Measurements from ENCODE around the gene NPR1. TPM values are rescaled to one million over a fixed set of nuclear protein-coding genes. Genes with fewer than 3 reads are reported as not detected.
"Not testable (repeated sequence)": the region's sequence is repeated elsewhere in the genome, so short reads cannot be mapped to it uniquely, and the experiment has no call there.

Gene NPR1
- total RNA-seq, 3 donors from 2014 or later = 0.16 to 0.26 (median 0.23) TPM

DNA sequence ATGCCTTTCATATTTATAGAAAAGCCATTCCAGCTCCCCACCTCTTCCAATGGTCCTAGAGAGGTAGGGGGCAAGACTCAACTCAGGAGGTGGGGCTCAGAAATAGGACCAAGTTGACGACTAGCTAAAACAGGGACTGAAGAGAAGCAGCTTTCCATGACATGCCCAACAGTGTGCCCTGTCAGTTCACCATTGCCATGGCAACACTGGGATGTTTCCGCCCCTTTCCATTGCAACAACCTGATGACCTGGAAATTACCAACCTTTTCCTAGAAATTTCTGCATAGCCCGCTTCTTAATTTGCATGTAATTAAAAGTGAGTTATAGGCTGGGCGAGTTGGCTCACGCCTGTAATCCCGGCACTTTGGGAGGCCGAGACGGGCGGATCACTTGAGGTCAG, 27.0 kb downstream of the NPR1 start:
- Mint-ChIP-seq H3K4me3 (no peak overlapping the region), H3K36me3 (ENCODE audit: insufficient read depth) (no peaks in the 10 kb centered on the region), H3K9me3 (no peaks in the 10 kb centered on the region), H3K27me3 (ENCODE audit: low read depth) (no peaks in the 10 kb centered on the region), H3K4me1 (ENCODE audit: low read depth) (no peaks in the 10 kb centered on the region)
- DNase-seq (no peak), ATAC-seq (no peak)

DNA sequence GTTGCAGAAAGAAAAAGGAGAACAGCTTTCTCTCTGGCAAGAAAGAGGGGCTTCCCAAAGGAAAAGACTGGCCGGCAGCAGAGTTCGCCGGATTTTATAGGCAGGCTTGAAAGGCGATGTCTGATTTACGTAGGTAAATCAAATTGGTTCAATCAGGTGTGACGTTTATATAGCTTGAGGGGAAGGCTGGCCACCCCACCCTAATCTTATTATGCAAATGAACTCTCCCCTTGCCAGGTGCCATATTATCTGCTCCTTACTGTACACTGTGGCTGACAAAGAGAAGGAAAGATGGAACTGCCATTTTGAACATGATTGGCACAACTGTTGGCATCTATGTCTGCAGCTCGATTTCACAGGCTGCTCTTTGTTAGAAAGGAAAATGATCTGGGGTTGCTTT, 32.5 kb downstream of the NPR1 start:
- DNase-seq (no peak), ATAC-seq (no peak)
- H3K9me3 Mint-ChIP-seq = no peaks in the 10 kb centered on the region
- no peaks in the 10 kb centered on the region for H3K36me3 Mint-ChIP-seq (ENCODE audit: insufficient read depth)
- no peak overlapping the region for H3K4me3 Mint-ChIP-seq
- no peaks in the 10 kb centered on the region for H3K4me1 Mint-ChIP-seq (ENCODE audit: low read depth)
- H3K27me3 Mint-ChIP-seq (ENCODE audit: low read depth) = peaks cover 8% of the 10 kb centered on the region

DNA sequence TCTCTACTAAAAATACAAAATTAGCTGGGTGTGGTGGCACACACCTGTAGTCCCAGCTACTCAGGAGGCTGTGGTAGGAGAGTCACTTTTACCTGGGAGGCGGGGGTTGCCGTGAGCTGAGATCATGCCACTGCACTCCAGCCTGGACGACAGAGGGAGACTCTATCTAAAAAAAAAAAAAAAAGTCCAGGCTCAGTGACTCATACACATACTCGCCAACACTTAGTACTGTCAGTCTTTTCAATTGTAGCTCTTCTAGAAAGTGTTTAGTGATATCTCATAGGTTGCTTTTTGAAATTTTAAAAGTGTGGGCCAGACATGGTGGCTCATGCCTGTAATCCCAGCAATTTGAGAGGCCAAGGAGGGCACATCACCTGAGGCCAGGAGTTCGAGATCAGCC, 37.7 kb downstream of the NPR1 start:
- not testable (repeated sequence) for H3K4me1 Mint-ChIP-seq (ENCODE audit: low read depth); H3K27me3 Mint-ChIP-seq (ENCODE audit: low read depth); H3K36me3 Mint-ChIP-seq (ENCODE audit: insufficient read depth); DNase-seq; H3K4me3 Mint-ChIP-seq; ATAC-seq; H3K9me3 Mint-ChIP-seq

DNA sequence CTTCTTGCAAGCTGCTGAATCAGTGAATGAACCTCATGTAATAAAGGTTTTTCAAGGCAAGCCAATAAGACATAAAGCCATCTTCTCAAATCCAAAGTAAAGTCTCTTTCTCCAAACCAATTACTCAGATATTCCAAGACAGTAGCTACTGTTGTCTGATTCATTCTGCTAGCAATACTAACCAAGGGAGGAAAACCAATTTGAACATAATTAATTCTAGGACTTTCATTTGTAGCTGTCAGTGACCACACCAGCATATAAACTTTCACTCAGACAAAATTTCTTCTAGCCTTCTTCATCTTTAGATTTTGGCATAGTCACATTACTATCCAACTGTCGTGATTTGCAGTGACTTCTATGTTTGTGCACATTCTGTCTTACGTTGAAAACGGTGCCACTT, 38.8 kb downstream of the NPR1 start:
- no peak for DNase-seq
- Mint-ChIP-seq H3K9me3 (no peaks in the 10 kb centered on the region), H3K4me3 (no peak overlapping the region), H3K36me3 (ENCODE audit: insufficient read depth) (no peaks in the 10 kb centered on the region), H3K4me1 (ENCODE audit: low read depth) (peaks cover 2% of the 10 kb centered on the region), H3K27me3 (ENCODE audit: low read depth) (peaks cover 6% of the 10 kb centered on the region)
- ATAC-seq = peak; percentile 27 to 56

DNA sequence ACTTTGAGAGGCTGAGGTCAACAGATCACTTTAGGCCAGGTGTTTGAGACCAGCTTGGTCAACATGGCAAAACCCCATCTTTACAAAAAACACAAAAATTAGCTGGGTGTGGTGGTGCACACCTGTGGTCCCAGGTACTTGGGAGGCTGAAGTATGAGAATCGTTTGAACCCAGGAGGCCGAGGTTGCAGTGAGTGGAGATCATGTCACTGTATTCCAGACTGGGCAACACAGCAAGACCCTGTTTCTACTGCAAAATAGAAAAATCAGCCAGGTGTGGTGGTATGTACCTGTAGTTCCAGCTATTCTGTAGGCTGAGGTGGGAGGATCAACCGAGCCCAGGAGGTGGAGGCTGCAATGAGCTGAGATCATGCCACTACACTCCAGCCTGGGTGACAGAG, 45.2 kb downstream of the NPR1 start:
- Mint-ChIP-seq H3K27me3 (ENCODE audit: low read depth) (no peaks in the 10 kb centered on the region), H3K4me3 (no peak overlapping the region), H3K36me3 (ENCODE audit: insufficient read depth) (no peaks in the 10 kb centered on the region), H3K9me3 (no peaks in the 10 kb centered on the region), H3K4me1 (ENCODE audit: low read depth) (peaks cover 5% of the 10 kb centered on the region)
- ATAC-seq (no peak), DNase-seq (no peak)

DNA sequence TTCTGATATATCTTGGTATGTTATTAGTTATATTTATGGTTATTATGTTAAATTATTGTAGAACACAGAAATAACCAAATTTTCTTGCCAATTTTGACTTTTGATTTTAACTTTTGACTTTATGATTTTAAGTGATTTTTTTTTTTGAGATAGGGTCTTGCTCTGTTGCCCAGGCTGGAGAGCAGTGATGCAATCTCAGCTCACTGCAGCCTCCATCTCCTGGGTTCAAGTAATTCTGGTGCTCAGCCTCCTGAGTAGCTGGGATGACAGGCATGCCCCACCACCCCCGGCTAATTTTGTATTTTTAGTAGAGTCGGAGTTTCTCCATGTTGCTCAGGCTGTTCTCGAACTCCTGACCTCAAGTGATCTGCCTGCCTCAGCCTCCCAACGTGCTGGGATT, 46.1 kb downstream of the NPR1 start:
- not testable (repeated sequence) for H3K36me3 Mint-ChIP-seq (ENCODE audit: insufficient read depth); H3K9me3 Mint-ChIP-seq; H3K27me3 Mint-ChIP-seq (ENCODE audit: low read depth); DNase-seq; H3K4me3 Mint-ChIP-seq; ATAC-seq
- H3K4me1 Mint-ChIP-seq (ENCODE audit: low read depth) = peaks cover 12% of the 10 kb centered on the region

DNA sequence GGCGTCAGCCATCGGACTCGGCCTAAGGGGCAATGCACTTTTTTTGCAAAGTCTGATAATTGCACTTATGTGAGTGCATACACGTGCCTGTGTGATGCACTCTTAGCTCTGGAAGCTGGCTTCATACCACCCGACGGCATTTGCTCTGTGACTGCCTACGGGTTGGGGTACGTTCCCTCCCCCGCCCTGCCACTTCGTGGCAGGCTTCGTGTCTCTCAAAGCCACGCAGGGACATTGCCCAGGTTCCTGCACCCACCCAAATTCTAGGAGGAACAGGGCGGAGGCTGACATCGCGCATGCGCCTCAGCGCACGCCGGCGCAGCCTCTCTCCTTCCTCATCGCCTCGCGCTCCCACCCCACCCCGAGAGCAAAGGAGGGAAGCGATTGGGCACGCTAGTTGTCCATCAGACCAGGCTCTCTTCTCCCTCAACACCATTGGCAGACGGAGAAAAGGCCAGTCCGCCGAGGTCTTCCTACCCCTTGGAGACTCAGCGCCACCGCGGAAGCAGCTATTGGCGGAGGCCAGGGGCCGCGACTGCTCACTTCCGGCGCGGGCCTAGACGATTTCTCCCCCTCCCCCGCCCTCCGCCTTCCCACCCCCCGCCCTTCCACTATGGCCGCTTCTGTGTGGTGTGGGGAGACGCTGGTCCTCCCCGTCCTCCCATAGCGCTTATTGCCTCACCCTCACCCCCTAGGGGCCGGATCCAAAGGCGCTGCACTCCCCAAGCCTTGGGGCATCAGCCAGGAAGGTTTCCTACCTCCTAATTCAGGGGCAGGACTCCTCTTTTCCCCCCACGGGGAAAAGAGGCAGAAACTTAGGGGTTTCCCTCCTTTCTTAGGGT, 49.2 kb downstream of the NPR1 start, which contains the start of gene INTS3:
Gene INTS3 (plus strand): TSS at position 588 of the 842 bp plus-strand sequence. CDS start 585 bp downstream, outside the sequence.
- peaks cover 33% of the 10 kb centered on the region for H3K4me1 Mint-ChIP-seq (ENCODE audit: low read depth)
- H3K4me3 Mint-ChIP-seq = peak within 1 kb of the TSS; percentile 95
- peaks cover 11% of the 10 kb centered on the region for H3K36me3 Mint-ChIP-seq (ENCODE audit: insufficient read depth)
- no peaks in the 10 kb centered on the region for H3K27me3 Mint-ChIP-seq (ENCODE audit: low read depth)
- ATAC-seq (peak; percentile 99), DNase-seq (peak; percentile 98)
- no peaks in the 10 kb centered on the region for H3K9me3 Mint-ChIP-seq

DNA sequence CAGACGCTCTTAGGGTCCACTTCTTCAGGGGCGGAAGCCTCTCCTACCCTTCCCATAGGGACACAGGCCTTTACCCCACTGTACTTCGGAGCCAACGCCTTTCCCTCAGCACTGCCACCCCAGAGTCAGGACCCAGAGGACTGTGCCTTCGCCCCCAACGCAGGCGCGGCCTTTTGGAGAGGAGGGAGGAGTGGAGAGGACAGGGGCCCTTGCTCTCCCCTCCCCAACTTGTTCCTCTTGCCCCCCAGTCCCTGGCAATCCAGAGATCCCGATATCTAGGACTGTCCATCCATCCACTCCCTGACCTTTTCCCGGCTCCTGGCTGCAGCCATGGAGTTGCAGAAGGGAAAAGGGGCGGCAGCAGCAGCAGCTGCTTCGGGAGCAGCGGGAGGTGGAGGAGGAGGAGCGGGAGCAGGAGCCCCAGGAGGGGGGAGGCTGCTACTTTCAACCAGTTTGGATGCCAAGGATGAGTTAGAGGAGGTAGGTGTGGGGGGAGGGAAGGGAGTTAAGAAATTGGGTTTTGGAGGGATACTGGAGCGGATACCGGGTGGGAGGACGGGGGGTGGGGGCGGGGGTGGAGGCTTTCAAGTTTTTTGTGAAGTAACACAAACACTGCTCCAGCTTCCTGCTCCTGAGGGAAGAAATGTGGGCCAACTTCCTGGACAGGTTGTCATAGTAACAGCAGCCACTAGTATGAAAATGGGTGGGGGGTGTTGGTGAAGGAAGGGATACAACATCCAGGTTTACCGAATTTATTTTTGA, 50.0 kb downstream of the NPR1 start:
- Mint-ChIP-seq H3K36me3 (ENCODE audit: insufficient read depth) (peaks cover 11% of the 10 kb centered on the region), H3K4me3 (peak overlapping the region; percentile 95), H3K27me3 (ENCODE audit: low read depth) (no peaks in the 10 kb centered on the region), H3K9me3 (no peaks in the 10 kb centered on the region), H3K4me1 (ENCODE audit: low read depth) (peaks cover 33% of the 10 kb centered on the region)
- peak; percentile 24 for DNase-seq
- ATAC-seq = peak; percentile 11 to 16

DNA sequence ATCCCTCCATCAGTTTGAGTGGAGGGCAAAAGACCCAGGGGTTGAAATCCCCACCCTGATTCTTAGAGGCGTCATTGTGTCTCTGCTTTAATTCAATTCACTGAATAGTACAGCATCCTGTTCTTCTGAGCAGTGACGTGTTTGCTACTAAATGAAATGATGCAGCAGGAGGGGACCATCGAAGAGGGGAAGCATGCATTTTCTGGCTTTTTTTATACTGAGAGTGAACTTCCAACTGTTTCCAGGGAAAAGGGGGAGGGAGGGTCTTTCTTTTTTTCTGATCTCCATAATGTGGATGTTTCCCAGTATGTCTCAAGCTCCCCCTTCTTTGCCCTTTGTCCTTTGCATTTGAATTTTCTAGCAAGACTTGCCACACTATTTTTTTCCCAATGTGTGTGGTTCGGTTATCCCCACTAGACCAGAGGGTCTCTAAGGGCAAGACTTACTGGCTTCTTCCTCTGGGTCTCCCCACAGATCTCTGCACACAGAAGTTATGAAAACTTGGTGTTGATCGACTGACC, 52.0 kb downstream of the NPR1 start:
- H3K4me1 Mint-ChIP-seq (ENCODE audit: low read depth) = peaks cover 39% of the 10 kb centered on the region
- H3K4me3 Mint-ChIP-seq = no peak overlapping the region
- H3K36me3 Mint-ChIP-seq (ENCODE audit: insufficient read depth) = peaks cover 11% of the 10 kb centered on the region
- H3K9me3 Mint-ChIP-seq = no peaks in the 10 kb centered on the region
- DNase-seq = no peak
- ATAC-seq = no peak
- no peaks in the 10 kb centered on the region for H3K27me3 Mint-ChIP-seq (ENCODE audit: low read depth)

DNA sequence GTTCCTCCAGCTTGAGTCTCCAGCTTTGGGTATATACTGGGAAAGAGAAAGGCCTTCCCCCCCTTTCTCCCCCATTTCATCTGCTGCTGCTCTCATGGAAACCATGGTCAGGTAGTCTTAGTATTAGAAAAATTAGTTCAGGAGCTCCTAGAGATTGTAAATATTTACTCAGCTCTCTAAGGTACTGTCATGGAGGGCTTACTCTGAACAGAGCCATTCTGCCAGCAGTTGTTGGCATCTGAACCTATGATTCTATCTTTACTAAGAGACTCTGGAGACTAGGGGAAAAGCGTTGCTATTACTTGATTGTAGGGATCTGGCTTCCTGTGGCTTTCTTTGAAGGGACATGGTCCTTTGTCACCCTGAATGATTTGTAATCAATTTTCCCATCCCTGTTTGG, 55.5 kb downstream of the NPR1 start:
- no peak overlapping the region for H3K4me3 Mint-ChIP-seq
- H3K9me3 Mint-ChIP-seq = no peaks in the 10 kb centered on the region
- DNase-seq (no peak), ATAC-seq (no peak)
- peaks cover 11% of the 10 kb centered on the region for H3K36me3 Mint-ChIP-seq (ENCODE audit: insufficient read depth)
- H3K4me1 Mint-ChIP-seq (ENCODE audit: low read depth) = peaks cover 37% of the 10 kb centered on the region
- no peaks in the 10 kb centered on the region for H3K27me3 Mint-ChIP-seq (ENCODE audit: low read depth)

DNA sequence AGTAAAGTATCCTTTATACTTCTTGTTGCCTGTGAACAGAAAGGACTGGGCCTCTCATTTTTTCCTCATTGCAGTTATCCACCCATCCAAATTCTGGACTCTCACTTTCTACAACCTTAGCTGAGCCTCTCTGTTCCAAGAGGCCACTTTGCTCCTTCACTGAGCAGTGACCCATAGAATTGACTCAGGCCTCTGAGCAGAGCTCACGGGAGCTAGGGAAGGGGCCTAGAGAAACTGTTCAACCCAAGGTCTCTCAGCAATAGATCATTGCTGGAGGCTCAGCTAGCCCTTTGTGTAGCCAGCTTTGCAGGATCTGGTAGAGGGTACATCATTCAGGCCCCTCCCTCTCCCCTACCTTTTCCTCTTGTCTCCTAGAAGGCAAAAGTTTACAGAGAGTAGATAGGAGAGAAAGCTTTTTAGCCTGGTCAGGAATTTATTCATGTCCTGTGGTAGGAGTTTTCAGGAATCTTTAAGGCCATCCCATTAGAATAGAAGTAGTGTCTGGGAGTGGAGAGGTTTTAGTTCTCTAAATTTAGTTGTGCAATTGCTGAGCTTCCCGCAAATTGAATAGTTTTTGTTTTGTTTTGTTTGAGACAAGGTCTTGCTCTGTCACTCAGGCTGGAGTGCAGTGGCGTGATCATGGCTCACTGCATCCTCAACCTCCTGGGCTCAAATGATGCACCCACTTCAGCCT, 56.1 kb downstream of the NPR1 start:
- ATAC-seq (no peak), DNase-seq (no peak)
- Mint-ChIP-seq H3K9me3 (no peaks in the 10 kb centered on the region), H3K27me3 (ENCODE audit: low read depth) (no peaks in the 10 kb centered on the region), H3K36me3 (ENCODE audit: insufficient read depth) (peaks cover 9% of the 10 kb centered on the region), H3K4me1 (ENCODE audit: low read depth) (peaks cover 32% of the 10 kb centered on the region), H3K4me3 (no peak overlapping the region)

DNA sequence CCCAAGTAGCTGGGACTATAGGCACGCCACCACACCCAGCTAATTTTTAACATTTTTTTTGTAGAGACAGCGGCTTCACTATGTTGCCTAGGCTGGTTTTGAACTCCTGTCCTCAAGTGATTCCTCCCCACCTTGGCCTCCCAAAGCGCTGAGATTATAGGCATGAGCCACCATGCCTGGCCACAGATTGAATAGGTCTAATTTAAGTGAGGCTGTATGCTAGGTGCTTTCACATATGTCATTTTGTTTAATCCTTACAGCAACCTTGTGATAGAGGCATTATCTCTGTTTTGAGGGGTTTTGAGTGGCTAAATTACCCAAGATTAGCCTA, 56.6 kb downstream of the NPR1 start:
- Mint-ChIP-seq H3K9me3 (no peaks in the 10 kb centered on the region), H3K36me3 (ENCODE audit: insufficient read depth) (peaks cover 9% of the 10 kb centered on the region), H3K4me1 (ENCODE audit: low read depth) (peaks cover 28% of the 10 kb centered on the region), H3K4me3 (no peak overlapping the region), H3K27me3 (ENCODE audit: low read depth) (no peaks in the 10 kb centered on the region)
- no peak for DNase-seq
- ATAC-seq = no peak

DNA sequence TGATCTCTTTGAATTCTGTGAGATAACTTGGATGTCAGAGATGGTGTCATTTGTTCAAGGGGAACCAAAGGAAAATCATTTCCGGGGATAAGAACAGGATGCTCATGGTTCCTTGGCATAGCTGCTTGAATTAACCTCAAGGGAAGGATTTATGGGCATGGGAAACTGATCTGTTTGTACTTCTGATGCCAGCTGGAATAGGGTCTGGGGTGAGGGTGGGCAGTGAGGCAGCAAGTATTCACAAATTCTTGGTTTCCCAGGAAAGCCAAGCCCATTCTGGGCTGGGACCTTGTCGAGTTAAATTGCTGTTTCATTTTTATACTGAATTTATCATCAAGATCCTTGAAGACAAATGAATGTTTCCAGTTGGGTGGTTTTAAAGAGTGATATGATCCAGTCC, 63.5 kb downstream of the NPR1 start:
- Mint-ChIP-seq H3K4me3 (no peak overlapping the region), H3K27me3 (ENCODE audit: low read depth) (no peaks in the 10 kb centered on the region), H3K36me3 (ENCODE audit: insufficient read depth) (peaks cover 46% of the 10 kb centered on the region), H3K4me1 (ENCODE audit: low read depth) (peaks cover 29% of the 10 kb centered on the region), H3K9me3 (no peaks in the 10 kb centered on the region)
- no peak for ATAC-seq
- no peak for DNase-seq

DNA sequence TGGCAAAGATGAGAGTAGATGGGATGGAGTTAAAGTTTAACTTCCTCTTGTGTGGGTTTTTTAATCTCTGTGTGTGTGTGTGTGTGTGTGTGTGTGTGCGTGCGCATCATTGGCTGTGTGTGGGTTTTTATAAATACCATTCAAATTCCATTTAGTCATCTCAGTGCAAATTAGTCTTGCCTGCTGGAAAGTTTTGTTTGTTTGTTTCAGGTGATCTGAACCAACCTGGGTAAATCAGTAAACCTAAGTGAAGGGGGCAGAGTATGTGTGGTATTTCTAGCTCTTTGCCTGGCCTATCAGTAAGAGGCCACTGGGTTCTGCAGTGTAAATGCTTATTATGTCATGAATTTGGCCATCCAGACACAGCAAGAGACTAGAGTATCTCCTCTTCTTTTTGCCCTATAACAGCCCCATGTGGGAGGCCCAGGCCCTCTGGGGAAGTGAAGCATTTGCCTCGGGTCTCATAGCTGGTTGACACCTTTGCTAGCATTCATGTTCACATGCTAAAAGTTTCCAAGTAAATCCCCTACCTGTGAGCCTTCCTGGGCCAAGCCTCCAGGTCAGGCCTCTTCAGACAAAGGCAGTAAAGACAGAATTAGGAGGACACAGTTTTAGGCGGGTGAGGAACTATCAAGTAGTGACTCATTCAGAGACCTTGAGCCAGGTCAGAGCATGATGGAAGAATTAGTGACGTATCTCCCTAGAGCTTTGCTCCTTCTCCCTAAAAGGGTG, 64.1 kb downstream of the NPR1 start:
- DNase-seq (no peak), ATAC-seq (no peak)
- H3K36me3 Mint-ChIP-seq (ENCODE audit: insufficient read depth) = peaks cover 49% of the 10 kb centered on the region

More for the DNA sequence above, 64.1 kb downstream of the NPR1 start:
- Mint-ChIP-seq H3K27me3 (ENCODE audit: low read depth) (no peaks in the 10 kb centered on the region), H3K9me3 (no peaks in the 10 kb centered on the region), H3K4me3 (no peak overlapping the region), H3K4me1 (ENCODE audit: low read depth) (peaks cover 27% of the 10 kb centered on the region)

All from activated T-cell treated with anti-CD3 and anti-CD28 coated beads, Interleukin-2, amount 50 U/mL, for 4 hours (primary cell).